ENCODE data around the gene DDX39A. TPM values are rescaled to one million over a fixed set of nuclear protein-coding genes. Genes with fewer than 3 reads are reported as not detected.
A peak's percentile ranks its signal among the peaks of the same experiment; 100 is the strongest.
"Not testable (repeated sequence)": the region's sequence is repeated elsewhere in the genome, so short reads cannot be mapped to it uniquely, and the experiment has no call there.

Gene DDX39A
- total RNA-seq, 5 donors from 2014 or later (not counting 1 experiment from before 2014, with no cell fraction given), result 159 to 280 (median 179) TPM

DNA sequence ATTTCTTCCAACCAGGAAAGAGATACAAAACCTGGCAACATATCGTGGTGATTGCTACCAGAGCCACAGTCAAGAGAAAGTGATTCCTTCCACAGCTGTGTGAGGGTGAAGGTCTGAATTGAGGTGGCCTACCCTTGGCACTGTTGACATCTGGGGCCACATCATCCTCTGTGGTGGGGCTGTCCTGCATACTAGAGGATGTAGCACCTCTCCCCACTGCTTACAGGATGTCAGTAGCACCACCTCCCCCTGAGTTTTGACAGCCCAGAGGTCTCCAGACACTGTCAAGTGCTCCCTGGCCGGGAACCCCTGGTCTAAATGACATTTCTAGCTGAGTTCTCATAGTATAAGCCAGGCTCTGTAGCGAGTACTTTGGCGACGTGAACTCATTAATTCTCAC is 40.6 kb upstream of the DDX39A start:
- peak in 3 of 4 experiments; percentile 37 to 87 (median 83) for ATAC-seq (replicated peaks in 1 of 4)
- Histone ChIP-seq H3K27me3 (replicated peaks in 1 of 2; ENCODE audit: control insufficient read depth in 2 of 2, extremely low read depth in 1 of 2, insufficient read depth in 2 of 2, low read length in 1 of 2) (no peaks in the 10 kb centered on the region), H3K4me1 (ENCODE audit: control insufficient read depth in 1 of 2, extremely low read depth in 1 of 2, insufficient read depth in 2 of 2, low read length in 2 of 2) (peaks cover 0 to 20% of the 10 kb centered on the region in 2 experiments), H3K9me3 (no peaks in the 10 kb centered on the region), H3K4me3 (ENCODE audit: control insufficient read depth in 1 of 2, extremely low read depth in 1 of 2, low read length in 1 of 2) (no peak overlapping the region), H3K36me3 (ENCODE audit: control insufficient read depth in 2 of 2, extremely low read depth in 1 of 2, insufficient read depth in 1 of 2, low read length in 1 of 2) (peaks cover 46 to 71% of the 10 kb centered on the region in 2 donors), H3K27ac (ENCODE audit: low read length) (no peak overlapping the region)
- Mint-ChIP-seq H3K4me1 (peaks cover 0 to 5% (median 2%) of the 10 kb centered on the region in 3 donors), H3K36me3 (peaks cover 37% of the 10 kb centered on the region), H3K27ac (peak overlapping the region in 1 of 2 donors; percentile 62), H3K27me3 (no peaks in the 10 kb centered on the region), H3K4me3 (no peak overlapping the region), H3K9me3 (no peaks in the 10 kb centered on the region)
- WGBS (ENCODE audit: insufficient coverage), result 56% methylated on average over 2 of the region's 5 CpGs
- ChIA-PET CTCF (interaction anchor here (0.5 to 1.6 kb wide), 5 partner anchors 9 to 346 kb away, joined by 3 to 7 read pairs (median 4); partner anchors contain the start of gene PTGER1 (in 1 of the 2)), POLR2A (interaction anchor here (0.5 to 0.6 kb wide), 3 partner anchors 26 to 507 kb away, joined by 3 to 4 read pairs (median 4); partner anchors contain the start of gene DCAF15 (in 1 of the 2))
- peak in 27 of 35 experiments; percentile 24 to 67 (median 48) for DNase-seq

DNA sequence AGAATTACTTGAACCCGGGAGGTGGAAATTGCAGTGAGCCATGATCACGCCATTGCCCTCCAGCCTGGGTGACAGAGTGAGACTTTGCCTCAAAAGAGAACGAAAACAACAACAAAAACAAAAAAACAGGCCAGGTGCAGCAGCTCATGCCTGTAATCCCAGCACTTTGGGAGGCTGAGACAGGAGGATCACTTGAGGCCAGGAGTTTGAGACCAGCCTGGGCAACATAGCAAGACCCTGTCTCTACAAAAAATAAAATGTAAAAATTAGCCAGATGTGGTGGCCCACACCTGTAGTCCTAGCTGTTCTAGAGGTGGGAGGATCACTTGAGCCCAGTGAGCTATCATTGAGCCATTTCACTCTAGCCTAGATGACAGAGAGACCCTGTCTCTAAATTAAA is 33.2 kb upstream of the DDX39A start:
- H3K4me3 Mint-ChIP-seq; H3K27ac ChIP-seq (ENCODE audit: low read length); DNase-seq; H3K27me3 Mint-ChIP-seq; ATAC-seq (replicated peaks in 1 of 4); H3K27ac Mint-ChIP-seq; H3K9me3 Mint-ChIP-seq; H3K27me3 ChIP-seq (replicated peaks in 1 of 2; ENCODE audit: control insufficient read depth in 2 of 2, extremely low read depth in 1 of 2, insufficient read depth in 2 of 2, low read length in 1 of 2); H3K4me3 ChIP-seq (ENCODE audit: control insufficient read depth in 1 of 2, extremely low read depth in 1 of 2, low read length in 1 of 2); H3K9me3 ChIP-seq: not testable (repeated sequence)
- Histone ChIP-seq H3K36me3 (ENCODE audit: control insufficient read depth in 2 of 2, extremely low read depth in 1 of 2, insufficient read depth in 1 of 2, low read length in 1 of 2) (peaks cover 9 to 82% of the 10 kb centered on the region in 2 donors), H3K4me1 (ENCODE audit: control insufficient read depth in 1 of 2, extremely low read depth in 1 of 2, insufficient read depth in 2 of 2, low read length in 2 of 2) (peaks cover 0 to 13% of the 10 kb centered on the region in 2 experiments)
- POLR2A ChIA-PET, result interaction anchor here in 1 of 2 donors (0.6 kb wide), 1 partner anchor 1699 kb away, joined by 5 read pairs; no protein-coding TSS in a partner anchor
- Mint-ChIP-seq H3K4me1 (peaks cover 15 to 18% (median 15%) of the 10 kb centered on the region in 3 donors), H3K36me3 (peaks cover 28% of the 10 kb centered on the region)
- WGBS (ENCODE audit: insufficient coverage), result 100% methylated on average over 2 of the region's 3 CpGs
- CTCF ChIA-PET, result interaction anchor here in 1 of 2 donors (0.5 kb wide), 1 partner anchor 107 kb away, joined by 5 read pairs; no protein-coding TSS in a partner anchor

DNA sequence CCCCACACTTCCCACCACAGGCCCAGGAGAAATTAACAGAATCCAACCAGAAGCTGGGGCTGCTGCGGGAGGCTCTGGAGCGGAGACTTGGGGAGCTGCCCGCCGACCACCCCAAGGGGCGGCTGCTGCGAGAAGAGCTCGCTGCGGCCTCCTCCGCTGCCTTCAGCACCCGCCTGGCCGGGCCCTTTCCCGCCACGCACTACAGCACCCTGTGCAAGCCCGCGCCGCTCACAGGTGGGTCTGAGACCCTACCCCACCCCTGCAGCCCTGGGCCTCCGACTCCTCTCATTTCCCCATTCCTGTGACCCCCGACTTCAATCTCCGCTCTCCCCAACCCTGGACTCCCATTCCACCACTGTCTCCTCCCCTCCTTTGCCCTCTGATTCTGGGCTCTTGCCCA is 31.7 kb upstream of the DDX39A start:
- Histone ChIP-seq H3K4me3 (ENCODE audit: control insufficient read depth in 1 of 2, extremely low read depth in 1 of 2, low read length in 1 of 2) (no peak overlapping the region), H3K27ac (ENCODE audit: low read length) (no peak overlapping the region), H3K4me1 (ENCODE audit: control insufficient read depth in 1 of 2, extremely low read depth in 1 of 2, insufficient read depth in 2 of 2, low read length in 2 of 2) (peaks cover 0 to 13% of the 10 kb centered on the region in 2 experiments), H3K36me3 (ENCODE audit: control insufficient read depth in 2 of 2, extremely low read depth in 1 of 2, insufficient read depth in 1 of 2, low read length in 1 of 2) (peaks cover 23 to 89% of the 10 kb centered on the region in 2 donors), H3K27me3 (replicated peaks in 1 of 2; ENCODE audit: control insufficient read depth in 2 of 2, extremely low read depth in 1 of 2, insufficient read depth in 2 of 2, low read length in 1 of 2) (no peaks in the 10 kb centered on the region), H3K9me3 (no peaks in the 10 kb centered on the region)
- Mint-ChIP-seq H3K36me3 (peaks cover 38% of the 10 kb centered on the region), H3K27me3 (no peaks in the 10 kb centered on the region), H3K4me3 (no peak overlapping the region), H3K4me1 (peaks cover 15 to 19% (median 18%) of the 10 kb centered on the region in 3 donors), H3K9me3 (no peaks in the 10 kb centered on the region), H3K27ac (no peak overlapping the region)
- ATAC-seq (replicated peaks in 1 of 4), result no peak
- POLR2A ChIA-PET, result interaction anchor here in 1 of 2 donors (0.5 kb wide), 1 partner anchor 37 kb away, joined by 4 read pairs; no protein-coding TSS in a partner anchor
- DNase-seq, result no peak
- 98% methylated on average over 18 of the region's 19 CpGs for WGBS (ENCODE audit: insufficient coverage)
- CTCF ChIA-PET, result interaction anchor here (0.5 to 0.6 kb wide), 2 partner anchors 267 to 960 kb away, joined by 4 to 5 read pairs; no protein-coding TSS in a partner anchor

DNA sequence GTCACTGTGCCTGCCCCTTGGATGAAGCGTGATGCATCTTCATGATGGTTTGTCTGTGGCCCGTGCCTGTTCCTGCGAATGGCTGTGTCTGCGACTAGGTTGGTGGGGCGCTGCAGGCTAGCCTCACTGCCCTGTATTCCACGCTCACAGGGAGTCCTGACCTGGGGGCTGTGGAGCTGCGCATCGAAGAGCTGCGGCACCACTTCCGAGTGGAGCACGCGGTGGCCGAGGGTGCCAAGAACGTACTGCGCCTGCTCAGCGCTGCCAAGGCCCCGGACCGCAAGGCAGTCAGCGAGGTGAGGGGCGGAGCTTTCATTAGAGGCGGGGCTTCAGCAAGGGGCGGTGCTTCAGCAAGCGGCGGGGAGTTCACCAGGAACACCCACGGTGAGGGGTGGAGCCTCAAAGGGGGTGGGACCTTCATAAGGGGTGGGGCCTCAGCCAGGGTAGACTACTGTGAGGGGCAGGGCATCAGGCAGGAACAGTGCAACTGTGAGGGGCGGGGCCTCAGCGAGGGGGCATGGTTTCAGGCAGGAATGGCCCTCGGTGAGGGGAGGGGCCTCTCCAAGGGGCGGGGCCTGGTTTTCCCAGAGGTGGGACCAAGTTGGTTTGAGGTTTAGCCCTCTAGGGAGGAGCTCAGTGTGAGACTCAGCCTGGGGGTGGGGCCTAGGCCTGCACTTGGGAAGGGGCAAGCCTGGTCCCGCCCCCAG is 31.2 kb upstream of the DDX39A start:
- peaks cover 24 to 90% of the 10 kb centered on the region in 2 donors for H3K36me3 ChIP-seq (ENCODE audit: control insufficient read depth in 2 of 2, extremely low read depth in 1 of 2, insufficient read depth in 1 of 2, low read length in 1 of 2)
- no peaks in the 10 kb centered on the region for H3K9me3 ChIP-seq
- Mint-ChIP-seq H3K27me3 (no peaks in the 10 kb centered on the region), H3K27ac (no peak overlapping the region), H3K4me1 (peaks cover 15 to 19% (median 18%) of the 10 kb centered on the region in 3 donors), H3K9me3 (no peaks in the 10 kb centered on the region), H3K4me3 (no peak overlapping the region), H3K36me3 (peaks cover 37% of the 10 kb centered on the region)
- no peaks in the 10 kb centered on the region for H3K27me3 ChIP-seq (replicated peaks in 1 of 2; ENCODE audit: control insufficient read depth in 2 of 2, extremely low read depth in 1 of 2, insufficient read depth in 2 of 2, low read length in 1 of 2)
- H3K4me1 ChIP-seq (ENCODE audit: control insufficient read depth in 1 of 2, extremely low read depth in 1 of 2, insufficient read depth in 2 of 2, low read length in 2 of 2), result peaks cover 0 to 13% of the 10 kb centered on the region in 2 experiments
- WGBS (ENCODE audit: insufficient coverage), result 93% methylated on average over 24 of the region's 30 CpGs
- no peak overlapping the region for H3K27ac ChIP-seq (ENCODE audit: low read length)
- H3K4me3 ChIP-seq (ENCODE audit: control insufficient read depth in 1 of 2, extremely low read depth in 1 of 2, low read length in 1 of 2), result no peak overlapping the region
- peak; percentile 53 to 97 (median 62) for ATAC-seq (replicated peaks in 1 of 4)
- POLR2A ChIA-PET, result interaction anchor here in 1 of 2 donors (0.5 kb wide), 1 partner anchor 38 kb away, joined by 4 read pairs; no protein-coding TSS in a partner anchor
- CTCF ChIA-PET, result interaction anchor here in 1 of 2 donors (0.6 kb wide), 1 partner anchor 266 kb away, joined by 5 read pairs; no protein-coding TSS in a partner anchor
- DNase-seq, result peak in 32 of 35 experiments; percentile 23 to 77 (median 64)

DNA sequence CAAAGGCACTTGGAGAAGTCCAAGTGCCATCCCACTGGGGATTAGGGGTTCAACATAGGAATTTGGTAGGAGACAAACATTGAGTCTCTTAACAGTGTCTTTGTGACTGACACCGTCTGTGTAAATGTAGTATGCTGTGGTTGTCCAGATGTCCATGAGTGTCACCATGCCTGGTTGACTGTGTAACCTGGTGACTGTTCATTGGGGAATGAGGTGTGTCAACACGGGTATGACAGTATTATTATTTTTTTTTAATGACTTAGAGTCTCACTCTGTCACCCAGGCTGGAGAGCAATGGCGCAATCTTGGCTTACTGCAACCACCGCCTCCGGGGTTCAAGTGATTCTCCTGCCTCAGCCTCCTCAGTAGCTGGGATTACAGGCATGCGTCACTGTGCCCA is 30.2 kb upstream of the DDX39A start:
- DNase-seq, result no peak
- H3K27ac Mint-ChIP-seq, result peak overlapping the region in 1 of 2 donors; percentile 39
- H3K4me1 Mint-ChIP-seq, result peaks cover 18 to 23% (median 18%) of the 10 kb centered on the region in 3 donors

DNA sequence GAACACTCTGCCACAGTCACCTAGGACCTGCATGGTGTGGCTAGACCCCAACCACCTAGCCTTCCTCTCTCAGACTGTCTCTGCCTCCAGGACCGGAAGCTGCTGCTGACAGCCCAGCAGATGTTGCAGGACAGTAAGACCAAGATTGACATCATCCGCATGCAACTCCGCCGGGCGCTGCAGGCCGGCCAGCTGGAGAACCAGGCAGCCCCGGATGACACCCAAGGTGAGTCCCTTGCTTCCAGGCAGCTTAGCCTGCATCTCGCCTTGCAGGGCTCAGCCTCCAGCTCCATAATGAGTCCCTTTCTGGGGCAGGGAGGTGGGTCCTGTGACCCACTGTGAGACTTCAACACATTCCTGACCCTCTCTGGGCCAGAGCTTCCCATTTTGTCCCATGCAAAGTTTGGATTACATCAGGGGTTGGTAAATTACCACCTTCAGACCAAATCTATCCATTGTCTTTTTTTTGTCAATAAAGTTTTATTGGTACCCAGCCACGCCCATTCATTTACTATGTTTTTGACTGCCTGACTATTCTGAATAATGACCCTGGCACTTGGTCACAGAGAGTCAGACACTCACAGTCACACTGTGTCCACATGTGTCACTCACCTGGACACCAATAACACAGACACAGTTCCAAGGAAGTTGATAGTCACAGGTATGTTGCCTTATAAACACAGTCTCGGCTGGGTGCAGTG is 27.3 kb upstream of the DDX39A start:
- no peak overlapping the region for H3K4me3 Mint-ChIP-seq
- H3K27ac Mint-ChIP-seq, result no peak overlapping the region
- CTCF ChIA-PET, result no interaction called here

More for the DNA sequence above, 30.2 kb upstream of the DDX39A start:
- H3K27ac ChIP-seq (ENCODE audit: low read length), result no peak overlapping the region
- ChIA-PET POLR2A (interaction anchor here in 1 of 2 donors (0.6 kb wide), 1 partner anchor 720 kb away, joined by 6 read pairs; no protein-coding TSS in a partner anchor), CTCF (no interaction called here)
- no peak overlapping the region for H3K4me3 ChIP-seq (ENCODE audit: control insufficient read depth in 1 of 2, extremely low read depth in 1 of 2, low read length in 1 of 2)
- Mint-ChIP-seq H3K4me3 (no peak overlapping the region), H3K9me3 (no peaks in the 10 kb centered on the region), H3K36me3 (peaks cover 34% of the 10 kb centered on the region), H3K27me3 (no peaks in the 10 kb centered on the region)
- WGBS (ENCODE audit: insufficient coverage), result 86% methylated on average over 1 of the region's 6 CpGs
- peaks cover 30 to 90% of the 10 kb centered on the region in 2 donors for H3K36me3 ChIP-seq (ENCODE audit: control insufficient read depth in 2 of 2, extremely low read depth in 1 of 2, insufficient read depth in 1 of 2, low read length in 1 of 2)
- ATAC-seq (replicated peaks in 1 of 4), result no peak
- H3K9me3 ChIP-seq, result no peaks in the 10 kb centered on the region
- H3K4me1 ChIP-seq (ENCODE audit: control insufficient read depth in 1 of 2, extremely low read depth in 1 of 2, insufficient read depth in 2 of 2, low read length in 2 of 2), result peaks cover 0 to 15% of the 10 kb centered on the region in 2 experiments
- H3K27me3 ChIP-seq (replicated peaks in 1 of 2; ENCODE audit: control insufficient read depth in 2 of 2, extremely low read depth in 1 of 2, insufficient read depth in 2 of 2, low read length in 1 of 2), result no peaks in the 10 kb centered on the region

More for the DNA sequence above, 27.3 kb upstream of the DDX39A start:
- POLR2A ChIA-PET, result no interaction called here
- no peaks in the 10 kb centered on the region for H3K27me3 Mint-ChIP-seq
- WGBS (ENCODE audit: insufficient coverage), result 98% methylated on average over 10 of the region's 10 CpGs
- H3K36me3 ChIP-seq (ENCODE audit: control insufficient read depth in 2 of 2, extremely low read depth in 1 of 2, insufficient read depth in 1 of 2, low read length in 1 of 2), result peaks cover 41 to 96% of the 10 kb centered on the region in 2 donors
- no peak overlapping the region for H3K4me3 ChIP-seq (ENCODE audit: control insufficient read depth in 1 of 2, extremely low read depth in 1 of 2, low read length in 1 of 2)
- H3K4me1 Mint-ChIP-seq, result peaks cover 23 to 36% (median 27%) of the 10 kb centered on the region in 3 donors
- H3K27ac ChIP-seq (ENCODE audit: low read length), result no peak overlapping the region
- ATAC-seq (replicated peaks in 1 of 4) (no peak), DNase-seq (no peak)
- peaks cover 0 to 41% of the 10 kb centered on the region in 2 experiments for H3K4me1 ChIP-seq (ENCODE audit: control insufficient read depth in 1 of 2, extremely low read depth in 1 of 2, insufficient read depth in 2 of 2, low read length in 2 of 2)
- H3K36me3 Mint-ChIP-seq, result peaks cover 52% of the 10 kb centered on the region
- H3K9me3 Mint-ChIP-seq, result no peaks in the 10 kb centered on the region
- H3K27me3 ChIP-seq (replicated peaks in 1 of 2; ENCODE audit: control insufficient read depth in 2 of 2, extremely low read depth in 1 of 2, insufficient read depth in 2 of 2, low read length in 1 of 2), result no peaks in the 10 kb centered on the region
- no peaks in the 10 kb centered on the region for H3K9me3 ChIP-seq
